ENCODE measurements around the gene SLC22A5.

SLC22A5 gene

GRCh38 chr5:132421462-132421861, 52.0 kb downstream of the SLC22A5 start:
- Histone ChIP-seq H3K27ac (no peak overlapping the region), H3K36me3 (replicated peaks) (no peaks in the 10 kb centered on the region), H3K27me3 (replicated peaks) (no peaks in the 10 kb centered on the region), H3K4me3 (ENCODE audit: low read depth, low read length) (no peak overlapping the region)
- in situ Hi-C loops (cut with HindIII; ENCODE audit: low pct_ligation_motif_present, low sequenced_read_pairs), result no loop called here
- no peak for TF ChIP-seq CTCF (IDR thresholded peaks at IDR 0.05; ENCODE audit: low read depth, low read length, missing control alignments)
- DNase-seq, result no peak

GRCh38 chr5:132422720-132423437, 53.4 kb downstream of the SLC22A5 start:
- Histone ChIP-seq H3K36me3 (replicated peaks) (no peaks in the 10 kb centered on the region), H3K27ac (peak overlapping the region; percentile 58), H3K4me3 (ENCODE audit: low read depth, low read length) (no peak overlapping the region), H3K27me3 (replicated peaks) (no peaks in the 10 kb centered on the region)
- in situ Hi-C loops (cut with HindIII; ENCODE audit: low pct_ligation_motif_present, low sequenced_read_pairs), result no loop called here
- TF ChIP-seq CTCF (IDR thresholded peaks at IDR 0.05; ENCODE audit: low read depth, low read length, missing control alignments), result no peak
- DNase-seq, result peak; percentile 56

GRCh38 chr5:132423438-132423898, 54.0 kb downstream of the SLC22A5 start:
- no peak for DNase-seq
- in situ Hi-C loops (cut with HindIII; ENCODE audit: low pct_ligation_motif_present, low sequenced_read_pairs), result no loop called here
- no peak for TF ChIP-seq CTCF (IDR thresholded peaks at IDR 0.05; ENCODE audit: low read depth, low read length, missing control alignments)
- H3K36me3 ChIP-seq (replicated peaks), result no peaks in the 10 kb centered on the region
- H3K27ac ChIP-seq, result peak overlapping the region; percentile 58
- H3K4me3 ChIP-seq (ENCODE audit: low read depth, low read length), result no peak overlapping the region
- H3K27me3 ChIP-seq (replicated peaks), result no peaks in the 10 kb centered on the region

GRCh38 chr5:132424167-132424880, 54.8 kb downstream of the SLC22A5 start:
- TF ChIP-seq CTCF (IDR thresholded peaks at IDR 0.05; ENCODE audit: low read depth, low read length, missing control alignments), result no peak
- in situ Hi-C loops (cut with HindIII; ENCODE audit: low pct_ligation_motif_present, low sequenced_read_pairs), result no loop called here
- Histone ChIP-seq H3K27me3 (replicated peaks) (no peaks in the 10 kb centered on the region), H3K36me3 (replicated peaks) (no peaks in the 10 kb centered on the region), H3K4me3 (ENCODE audit: low read depth, low read length) (no peak overlapping the region), H3K27ac (no peak overlapping the region)
- no peak for DNase-seq

GRCh38 chr5:132425009-132425937, 55.8 kb downstream of the SLC22A5 start:
- in situ Hi-C loops (cut with HindIII; ENCODE audit: low pct_ligation_motif_present, low sequenced_read_pairs), result no loop called here
- Histone ChIP-seq H3K27me3 (replicated peaks) (no peaks in the 10 kb centered on the region), H3K36me3 (replicated peaks) (no peaks in the 10 kb centered on the region), H3K27ac (peak overlapping the region; percentile 97), H3K4me3 (ENCODE audit: low read depth, low read length) (no peak overlapping the region)
- peak; percentile 86 for DNase-seq
- TF ChIP-seq CTCF (IDR thresholded peaks at IDR 0.05; ENCODE audit: low read depth, low read length, missing control alignments), result no peak

Measured in brain microvascular endothelial cell (primary cell).